OCI-LY1 (cell line): ENCODE measurements around the gene PCCB.

Source experiments
- CTCF ChIP-seq: fragments of 200-600 bp; sonication (generic), shearing (Covaris generic); IDR thresholded peaks from 2 replicates; pipeline ENCODE4 v1.5.1; 2017; ENCODE audit warnings: mild to moderate bottlenecking, antibody characterized with exemption, low read length, moderate library complexity, mixed read lengths
- EZH2 ChIP-seq: fragments of 200-600 bp; sonication (generic), shearing (Covaris generic); IDR thresholded peaks from 2 replicates; pipeline ENCODE4 v1.8.0; 2017; ENCODE audit warnings: borderline replicate concordance, mixed run types, mild to moderate bottlenecking, antibody characterized with exemption, low read length, moderate library complexity, mixed read lengths

- no peak for TF ChIP-seq CTCF
- no peak for TF ChIP-seq EZH2
Observed at GRCh38 chr3:136332776-136333175, 82.6 kb downstream of the PCCB start.
